K562 (cell line): ENCODE results near the gene GPR142.
A peak's percentile ranks its signal among the peaks of the same experiment; 100 is the strongest.

Experiments
- BRCA1 ChIP-seq, 2 experiments: fragments of 450-650 bp in 1 of 2; sonication (generic) in 1 of 2; formaldehyde crosslinking in 1 of 2; IDR thresholded peaks; 2 replicates each; pipeline versions ENCODE4 v1.5.0 to v1.6.1; 2017 to 2020; ENCODE audit warnings: mild to moderate bottlenecking in 1 of 2, missing genetic modification reagents in 1 of 2
- CTCF ChIP-seq, 3 experiments: IDR thresholded peaks in 2 of 3; conservative IDR thresholded peaks in 1 of 3; 2 replicates each; pipeline ENCODE4 v1.5.1; 2011 to 2012; ENCODE audit warnings: low read length in 3 of 3, mild to moderate bottlenecking in 3 of 3, control low read depth in 2 of 3, improper control_type of control experiment in 1 of 3, inconsistent platforms in 1 of 3, low read depth in 1 of 3, mixed read lengths in 1 of 3, moderate library complexity in 1 of 3; ENCODE audit not compliant: insufficient read depth in 2 of 3
- E2F6 ChIP-seq, 2 experiments: IDR thresholded peaks; 2 replicates each; pipeline ENCODE4 v1.6.1; 2011; ENCODE audit warnings: borderline replicate concordance in 1 of 2, control low read depth in 1 of 2, low read depth in 1 of 2, low read length in 1 of 2, mild to moderate bottlenecking in 1 of 2, mixed read lengths in 1 of 2, moderate library complexity in 1 of 2; ENCODE audit not compliant: insufficient read depth in 1 of 2, insufficient read length in 1 of 2, poor library complexity in 1 of 2, severe bottlenecking in 1 of 2; ENCODE audit errors: extremely low read depth in 1 of 2
- FOXJ3 ChIP-seq: sonication (generic); formaldehyde crosslinking; IDR thresholded peaks from 2 replicates; pipeline ENCODE4 v1.4.0; 2020; ENCODE audit warnings: mild to moderate bottlenecking, missing genetic modification reagents
- PATZ1 ChIP-seq: fragments of 250-450 bp; sonication (Bioruptor Pico); IDR thresholded peaks from 2 replicates; pipeline ENCODE4 v1.5.0; 2020; ENCODE audit warnings: mild to moderate bottlenecking, borderline replicate concordance
- POLR2A ChIP-seq: fragments of 450-650 bp; conservative IDR thresholded peaks from 2 replicates; pipeline ENCODE4 v1.6.1; 2016
- RAD21 ChIP-seq, 2 experiments: fragments of 250-450 bp in 1 of 2; fragments of 450-650 bp in 1 of 2; sonication (Bioruptor Pico) in 1 of 2; formaldehyde crosslinking in 1 of 2; IDR thresholded peaks in 1 of 2; conservative IDR thresholded peaks in 1 of 2; 2 replicates each; pipeline versions ENCODE4 v1.4.0 to v1.8.0; 2020 to 2022; ENCODE audit warnings: mild to moderate bottlenecking in 2 of 2, moderate library complexity in 1 of 2
- SMC3 ChIP-seq: conservative IDR thresholded peaks from 2 replicates; pipeline ENCODE4 v1.6.1; 2011; ENCODE audit warnings: low read depth, low read length, improper control_type of control experiment; ENCODE audit not compliant: insufficient read depth
- TAF15 ChIP-seq: fragments of 200-400 bp; formaldehyde crosslinking; IDR thresholded peaks from 2 replicates; pipeline ENCODE4 v1.6.1; 2017; ENCODE audit warnings: mild to moderate bottlenecking, low read depth, low read length, moderate library complexity

- TF ChIP-seq TAF15 (no peak), CTCF (IDR thresholded peaks at IDR 0.05 in 2 of 3, conservative IDR thresholded peaks at IDR 0.05 in 1 of 3; ENCODE audit: insufficient read depth in 2 of 3, low read depth in 1 of 3, low read length in 3 of 3) (peak; percentile 54 to 78 (median 58); a peak in 5 of 6 replicates), SMC3 (0 out of 2 replicates have a peak, but pooled peaks have one; percentile 9), BRCA1 (IDR thresholded peaks at IDR 0.05) (no peak), BRCA1 (CRISPR knock-in tag; IDR thresholded peaks at IDR 0.05) (no peak), POLR2A (no peak), PATZ1 (CRISPR knock-in tag) (no peak), FOXJ3 (CRISPR knock-in tag) (no peak), E2F6 (IDR thresholded peaks at IDR 0.05; ENCODE audit: borderline replicate concordance in 1 of 2, extremely low read depth in 1 of 2, insufficient read depth in 1 of 2, insufficient read length in 1 of 2, low read depth in 1 of 2, low read length in 1 of 2, poor library complexity in 1 of 2, severe bottlenecking in 1 of 2) (no peak), RAD21 (CRISPR knock-in tag; conservative IDR thresholded peaks at IDR 0.05 in 1 of 2, IDR thresholded peaks at IDR 0.05 in 1 of 2) (peak; percentile 85 to 88)
Observed at GRCh38 chr17:74408262-74408661, 41.0 kb downstream of the GPR142 start.
